ENCODE data around the gene EXOSC3.

DNA sequence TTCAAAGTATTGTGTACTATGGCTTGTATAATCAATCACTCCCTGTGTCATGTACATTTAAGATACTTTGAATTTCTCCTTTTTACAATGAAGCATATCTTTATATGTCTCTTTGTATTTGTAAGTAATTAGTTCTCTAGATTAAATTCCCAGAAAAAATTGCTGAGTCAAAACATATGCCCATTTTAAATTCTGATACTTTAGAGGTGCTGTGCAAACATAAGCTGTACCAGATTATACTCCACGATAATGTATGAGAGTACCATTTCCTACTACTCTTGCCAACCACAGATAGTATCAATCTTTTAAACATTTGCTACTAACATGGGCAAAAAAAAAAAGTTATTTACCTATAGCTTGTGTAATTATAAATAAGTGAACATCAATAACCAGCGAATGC, 34.0 kb upstream of the EXOSC3 start:
- TF ChIP-seq POLR2A (IDR thresholded peaks at IDR 0.05; ENCODE audit: control extremely low read depth in 1 of 2, low read depth in 2 of 2, low read length in 2 of 2) (no peak), EP300 (IDR thresholded peaks at IDR 0.05; ENCODE audit: borderline replicate concordance in 1 of 2, low read depth in 2 of 2, low read length in 2 of 2) (no peak), EZH2 (IDR thresholded peaks at IDR 0.05; ENCODE audit: low read depth, low read length, severe bottlenecking) (no peak), TAF1 (IDR thresholded peaks at IDR 0.05; ENCODE audit: low read depth, low read length) (no peak), KDM5A (IDR thresholded peaks at IDR 0.05; ENCODE audit: low read length) (no peak), CTCF (IDR thresholded peaks at IDR 0.05; ENCODE audit: control extremely low read depth in 1 of 3, insufficient read depth in 1 of 3, low read depth in 1 of 3, low read length in 3 of 3) (no peak), KDM1A (IDR thresholded peaks at IDR 0.05; ENCODE audit: borderline replicate concordance, low read length) (no peak), JUND (IDR thresholded peaks at IDR 0.05; ENCODE audit: low read length) (no peak)
